H1 (cell line): ENCODE data around the gene NDUFS7. TPM values are rescaled to one million over a fixed set of nuclear protein-coding genes. Genes with fewer than 3 reads are reported as not detected.

Source experiments
- CTCF ChIA-PET: fragments of 300-600 bp; sonication (Branson Sonifier 250); formaldehyde crosslinking; loops from one replicate; lab custom pipeline; 2021; ENCODE audit not compliant: partially characterized antibody; lab: Charles Lee
- POLR2A ChIA-PET: fragments of 300-600 bp; sonication (Branson Sonifier 250); formaldehyde crosslinking; loops from one replicate; lab custom pipeline; 2021; ENCODE audit warnings: inconsistent platforms; ENCODE audit not compliant: partially characterized antibody; lab: Charles Lee
- DNase-seq, 2 experiments: peaks; one replicate each; pipeline versions ENCODE4 v3.0.0 to v3.0.0-alpha.2; 2010 to 2022; ENCODE audit warnings: low spot score in 2 of 2, low read depth in 1 of 2, mixed read lengths in 1 of 2
- FAIRE-seq: peaks from 2 replicates; lab custom pipeline; 2011; peaks lifted over from hg19 to GRCh38; lab: Jason Lieb, UNC
- H2AFZ ChIP-seq: 2 replicates; pipeline ENCODE4 v1.8.1; 2012; ENCODE audit warnings: low read length, inconsistent platforms
- H2AK5ac ChIP-seq: 2 replicates; pipeline ENCODE4 v1.6.1; 2013; ENCODE audit warnings: low read depth, low read length
- H2BK120ac ChIP-seq: replicated peaks from 2 replicates; pipeline ENCODE3; 2013; ENCODE audit warnings: low read depth, low read length, inconsistent platforms
- H2BK12ac ChIP-seq: 2 replicates; pipeline ENCODE4 v1.6.1; 2013; ENCODE audit warnings: low read depth, low read length
- H2BK15ac ChIP-seq: 2 replicates; pipeline ENCODE4 v1.6.1; 2013; ENCODE audit warnings: low read length
- H2BK20ac ChIP-seq: 2 replicates; pipeline ENCODE4 v1.6.1; 2013; ENCODE audit warnings: low read length
- H2BK5ac ChIP-seq: 2 replicates; pipeline ENCODE4 v1.6.1; 2013; ENCODE audit warnings: low read depth, low read length
- H3K14ac ChIP-seq: 2 replicates; pipeline ENCODE4 v1.6.1; 2013; ENCODE audit warnings: inconsistent platforms; ENCODE audit not compliant: insufficient read length
- H3K18ac ChIP-seq: 2 replicates; pipeline ENCODE4 v1.6.1; 2013; ENCODE audit warnings: low read length; ENCODE audit errors: extremely low read depth
- H3K23ac ChIP-seq: 2 replicates; pipeline ENCODE4 v1.6.1; 2013; ENCODE audit warnings: inconsistent platforms; ENCODE audit not compliant: insufficient read length
- H3K23me2 ChIP-seq: 2 replicates; pipeline ENCODE4 v1.6.1; 2013; ENCODE audit warnings: low read depth, low read length
- H3K27ac ChIP-seq: 2 replicates; pipeline ENCODE4 v1.6.1; 2011; ENCODE audit warnings: low read depth, low read length, inconsistent platforms
- H3K27me3 ChIP-seq, 4 experiments: replicated peaks in 1 of 4; 1 replicate in 1 of 4; 2 replicates in 3 of 4; pipeline versions ENCODE4 v1.6.1 to v1.8.1; 2011 to 2013; ENCODE audit warnings: low read length in 3 of 4, mild to moderate bottlenecking in 3 of 4, inconsistent platforms in 2 of 4, mixed read lengths in 2 of 4, moderate library complexity in 1 of 4; ENCODE audit not compliant: control insufficient read depth in 3 of 4, insufficient read depth in 3 of 4; ENCODE audit errors: extremely low read depth in 1 of 4
- H3K36me3 ChIP-seq, 4 experiments: 2 replicates each; pipeline versions ENCODE4 v1.6.1 to v1.8.1; 2011 to 2013; ENCODE audit warnings: mild to moderate bottlenecking in 4 of 4, low read length in 3 of 4, moderate library complexity in 2 of 4, control low read depth in 1 of 4, inconsistent platforms in 1 of 4; ENCODE audit not compliant: insufficient read depth in 4 of 4, control insufficient read depth in 2 of 4
- H3K4ac ChIP-seq: replicated peaks from 2 replicates; pipeline ENCODE3; 2013; ENCODE audit warnings: low read length, low read depth, mixed read lengths, inconsistent platforms; ENCODE audit not compliant: insufficient read length
- H3K4me1 ChIP-seq, 4 experiments: replicated peaks in 1 of 4; 1 replicate in 1 of 4; 2 replicates in 3 of 4; pipeline versions ENCODE4 v1.6.1 to v1.8.1; 2011 to 2013; ENCODE audit warnings: low read length in 3 of 4, inconsistent platforms in 2 of 4, mixed read lengths in 1 of 4; ENCODE audit not compliant: insufficient read depth in 4 of 4, control insufficient read depth in 3 of 4
- H3K4me2 ChIP-seq, 2 experiments: 2 replicates each; pipeline versions ENCODE4 v1.6.1 to v1.8.1; 2011 to 2013; ENCODE audit warnings: low read depth in 2 of 2, low read length in 2 of 2, control low read depth in 1 of 2, inconsistent platforms in 1 of 2, mild to moderate bottlenecking in 1 of 2; ENCODE audit not compliant: insufficient read depth in 1 of 2
- H3K4me3 ChIP-seq, 4 experiments: fragments of 200-600, 300-600 bp in 1 of 4; sonication (generic), shearing (Covaris generic), sonication (Bioruptor Twin) in 1 of 4; 2 replicates each; pipeline versions ENCODE4 v1.5.1 to v1.8.1; 2011 to 2016; ENCODE audit warnings: low read length in 4 of 4, low read depth in 3 of 4, control low read depth in 2 of 4, inconsistent platforms in 2 of 4, mild to moderate bottlenecking in 2 of 4, mixed read lengths in 1 of 4, moderate library complexity in 1 of 4; ENCODE audit not compliant: insufficient read depth in 2 of 4; ENCODE audit errors: extremely low read depth in 1 of 4
- H3K56ac ChIP-seq: replicated peaks from 2 replicates; pipeline ENCODE3; 2013; ENCODE audit warnings: low read depth, mild to moderate bottlenecking, mixed read lengths, low read length, inconsistent platforms; ENCODE audit not compliant: insufficient read length
- H3K79me1 ChIP-seq: 2 replicates; pipeline ENCODE4 v1.6.1; 2013; ENCODE audit warnings: low read depth, low read length, control low read depth
- H3K79me2 ChIP-seq, 2 experiments: 2 replicates each; pipeline versions ENCODE4 v1.6.1 to v1.8.1; 2012 to 2013; ENCODE audit warnings: low read length in 2 of 2, mild to moderate bottlenecking in 2 of 2, inconsistent platforms in 1 of 2; ENCODE audit not compliant: insufficient read depth in 2 of 2, control insufficient read depth in 1 of 2
- H3K9ac ChIP-seq, 4 experiments: replicated peaks in 1 of 4; 1 replicate in 1 of 4; 2 replicates in 3 of 4; pipeline versions ENCODE4 v1.6.1 to v1.8.1; 2011 to 2013; ENCODE audit warnings: low read depth in 3 of 4, low read length in 3 of 4, control low read depth in 2 of 4, mild to moderate bottlenecking in 2 of 4, moderate library complexity in 2 of 4, inconsistent platforms in 1 of 4; ENCODE audit errors: extremely low read depth in 1 of 4
- H3K9me3 ChIP-seq, 2 experiments: 2 replicates each; pipeline versions ENCODE4 v1.6.1 to v1.8.1; 2012 to 2013; ENCODE audit warnings: mild to moderate bottlenecking in 2 of 2, moderate library complexity in 2 of 2, control low read depth in 1 of 2, inconsistent platforms in 1 of 2, low read depth in 1 of 2, low read length in 1 of 2, mixed read lengths in 1 of 2; ENCODE audit not compliant: insufficient read depth in 2 of 2
- H4K20me1 ChIP-seq, 2 experiments: replicated peaks in 1 of 2; 2 replicates each; pipeline versions ENCODE3 to v1.8.1; 2011 to 2013; ENCODE audit warnings: inconsistent platforms in 2 of 2, low read length in 2 of 2, mild to moderate bottlenecking in 1 of 2; ENCODE audit not compliant: insufficient read depth in 2 of 2, control insufficient read depth in 1 of 2
- H4K5ac ChIP-seq: 2 replicates; pipeline ENCODE4 v1.6.1; 2013; ENCODE audit warnings: low read length, low read depth, mixed read lengths, inconsistent platforms; ENCODE audit not compliant: insufficient read length
- H4K8ac ChIP-seq: 2 replicates; pipeline ENCODE4 v1.8.0; 2013; ENCODE audit warnings: mild to moderate bottlenecking, moderate library complexity, low read length, inconsistent platforms; ENCODE audit not compliant: insufficient read depth; ENCODE audit errors: extremely low read depth
- H4K91ac ChIP-seq: replicated peaks from 2 replicates; pipeline ENCODE3; 2013; ENCODE audit warnings: low read length, mixed read lengths, inconsistent platforms; ENCODE audit not compliant: insufficient read length
- FOSL1 ChIP-seq: IDR thresholded peaks from 2 replicates; pipeline ENCODE4 v1.6.1; 2011; ENCODE audit warnings: mild to moderate bottlenecking, low read depth, low read length, moderate library complexity; ENCODE audit not compliant: insufficient read depth
- KDM4A ChIP-seq: IDR thresholded peaks from one replicate; pipeline ENCODE4 v1.7.1; 2012; ENCODE audit warnings: low read depth, mild to moderate bottlenecking, moderate library complexity, low read length, inconsistent platforms; ENCODE audit not compliant: severe bottlenecking
- WGBS, 2 experiments: shearing (Covaris generic) in 1 of 2; methylation state at CpG; one replicate each; pipeline versions ENCODE4 v1.1.6 to v1.1.7; 2013 to 2015; ENCODE audit warnings: low lambda C conversion rate in 2 of 2, mixed read lengths in 2 of 2, inconsistent platforms in 1 of 2, low coverage in 1 of 2, missing lambda C conversion rate in 1 of 2; ENCODE audit not compliant: insufficient replicate concordance in 2 of 2, insufficient coverage in 1 of 2, insufficient read length in 1 of 2; ENCODE audit errors: extremely low coverage in 1 of 2, missing lambda C conversion rate in 1 of 2; 5-methylcytosine and 5-hydroxymethylcytosine counted together
- polyA plus RNA-seq, 7 experiments: library from polyadenylated mRNA; depleted of rRNA in 3 of 7; stranded (reverse) in 5 of 7; unstranded in 2 of 7; fragments of >200 nt in 5 of 7; fragments of 200-250 nt in 2 of 7; gene quantifications; 1 replicate in 5 of 7; 2 replicates in 1 of 7; 4 replicates in 1 of 7; pipeline versions ENCODE4 v1.2.1 to v1.2.3, GENCODE V29; 2011 to 2013; ENCODE audit warnings: missing spikeins in 2 of 7, mixed read lengths in 2 of 7
- total RNA-seq: library from RNA; stranded (reverse); fragmentation: NEBNext Ultra II Directional; extraction: Animal tissue kit (Norgen Biotek cat#: 25700); gene quantifications from 2 replicates; pipeline ENCODE4 v1.2.1, GENCODE V29; 2021

Gene NDUFS7
- total and polyA plus RNA-seq, 2 of the 8 experiments (the other 6 are each of a cell fraction or from before 2014, with no cell fraction given) = 78.1 to 309 TPM

GRCh38 chr19:1433119-1434039 is 49.7 kb downstream of the NDUFS7 start:
- H2BK5ac ChIP-seq = no peak overlapping the region
- H3K56ac ChIP-seq = no peak overlapping the region
- H2BK20ac ChIP-seq = no peak overlapping the region
- no peak overlapping the region for H4K5ac ChIP-seq
- DNase-seq (no peak), FAIRE-seq (no peak)
- CTCF ChIA-PET = interaction anchor here (2.9 kb wide), 1 partner anchor 12 kb away, joined by 6 read pairs; no protein-coding TSS in a partner anchor
- H3K79me2 ChIP-seq = peaks cover 0 to 1% of the 10 kb centered on the region in 2 experiments; a peak in 1 of 4 replicates
- H2AK5ac ChIP-seq = no peak overlapping the region
- H3K4me1 ChIP-seq = no peaks in the 10 kb centered on the region
- no peak overlapping the region for H3K4me2 ChIP-seq
- no peak overlapping the region for H3K23ac ChIP-seq
- H3K9me3 ChIP-seq = no peaks in the 10 kb centered on the region
- no peaks in the 10 kb centered on the region for H3K27me3 ChIP-seq
- no peak overlapping the region for H3K14ac ChIP-seq
- no peak overlapping the region for H2BK12ac ChIP-seq
- no peak overlapping the region; the same call in 1 of the 2 replicates for H3K27ac ChIP-seq
- H4K20me1 ChIP-seq = peaks cover 13 to 21% of the 10 kb centered on the region in 2 experiments
- 0 out of 2 replicates have a peak, but pooled peaks cover 2% of the 10 kb centered on the region for H3K79me1 ChIP-seq
- H3K18ac ChIP-seq = no peak overlapping the region
- H4K8ac ChIP-seq = no peak overlapping the region
- no peaks in the 10 kb centered on the region for H3K23me2 ChIP-seq
- POLR2A ChIA-PET = interaction anchor here (1.4 to 2.7 kb wide), 4 partner anchors 9 to 22 kb away, joined by 5 to 12 read pairs (median 6); no protein-coding TSS in a partner anchor
- WGBS, 2 experiments = 91% methylated on average over 37 of the region's 47 CpGs; no CpG with 5 or more reads in 1 of the 2 experiments
- H3K4ac ChIP-seq = no peak overlapping the region
- H2BK120ac ChIP-seq = no peak overlapping the region
- H3K4me3 ChIP-seq = no peak overlapping the region
- no peak overlapping the region for H3K9ac ChIP-seq
- H2AFZ ChIP-seq = no peak overlapping the region
- H2BK15ac ChIP-seq = no peak overlapping the region
- peaks cover 25 to 53% (median 45%) of the 10 kb centered on the region in 4 experiments for H3K36me3 ChIP-seq
- TF ChIP-seq KDM4A = no peak
- no peak for TF ChIP-seq FOSL1
- no peak overlapping the region for H4K91ac ChIP-seq
